ENCODE measurements around the gene MRPL58.
A peak's percentile ranks its signal among the peaks of the same experiment; 100 is the strongest.

MRPL58 gene

DNA sequence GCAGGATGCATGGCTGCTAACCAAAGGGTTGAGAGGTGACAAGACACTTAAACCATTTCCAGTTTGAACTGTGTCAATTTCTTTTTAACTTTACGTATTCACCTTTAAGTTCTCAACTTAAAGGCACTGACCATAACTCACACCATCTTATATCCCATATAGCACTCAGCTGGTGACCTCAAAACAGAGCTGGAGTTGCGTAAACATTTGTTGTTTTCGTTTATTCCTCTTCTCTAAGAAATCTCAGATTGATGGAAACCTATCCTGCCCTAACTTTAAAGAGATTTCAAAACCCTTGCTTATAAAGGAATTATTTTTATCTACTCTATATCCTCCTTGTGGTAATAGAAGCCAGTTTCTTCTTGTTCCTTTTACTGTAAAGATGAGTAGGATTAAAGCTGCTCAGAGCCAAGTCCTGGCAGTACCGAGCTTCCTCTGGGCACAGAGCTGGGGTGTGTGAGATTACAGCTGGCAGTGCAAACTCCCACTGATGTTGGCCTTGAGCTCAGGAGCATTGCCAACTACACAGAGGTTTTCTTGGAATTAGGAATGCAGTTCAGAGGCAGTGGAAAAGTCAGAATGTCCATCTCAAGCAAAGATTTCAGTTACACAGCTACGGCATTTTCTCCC is 35.9 kb downstream of the MRPL58 start:
- DNase-seq, result no peak

DNA sequence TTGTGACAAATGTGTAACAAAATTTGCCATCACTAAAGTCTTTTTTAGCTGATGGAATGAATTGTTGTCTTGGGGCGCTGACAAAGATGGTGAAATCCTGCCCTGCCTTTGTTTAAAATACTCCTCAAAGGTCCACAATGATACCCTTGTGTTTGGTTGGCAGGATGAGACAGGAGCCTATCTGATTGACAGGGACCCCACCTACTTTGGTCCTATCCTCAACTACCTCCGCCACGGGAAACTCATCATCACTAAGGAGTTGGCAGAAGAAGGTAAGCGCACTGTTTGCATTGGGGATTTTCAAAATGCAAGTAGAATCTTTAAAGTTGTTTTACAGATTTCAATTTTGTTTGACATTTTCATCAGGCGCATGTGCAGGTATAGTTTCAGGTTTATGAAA is 36.6 kb downstream of the MRPL58 start:
- DNase-seq, result no peak

DNA sequence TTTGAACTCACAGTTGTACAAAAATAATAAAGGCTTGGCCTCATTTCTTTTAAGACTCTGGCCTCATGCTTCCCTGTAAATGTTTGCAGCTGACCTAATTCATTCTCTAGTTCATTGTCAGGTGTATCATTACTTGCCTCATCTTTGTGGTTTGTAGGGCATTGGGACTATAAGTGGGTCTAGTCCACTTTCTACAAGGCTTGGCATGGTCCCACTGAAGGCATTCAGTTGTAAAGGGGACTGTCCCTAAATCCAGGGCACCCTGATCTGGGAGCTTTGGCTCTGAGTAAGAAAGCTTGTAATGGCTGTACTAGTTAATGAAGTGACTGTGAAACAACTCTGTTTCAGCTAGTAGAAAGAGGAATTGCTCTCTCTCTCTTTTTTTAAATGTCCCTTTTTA is 37.2 kb downstream of the MRPL58 start:
- no peak for DNase-seq

DNA sequence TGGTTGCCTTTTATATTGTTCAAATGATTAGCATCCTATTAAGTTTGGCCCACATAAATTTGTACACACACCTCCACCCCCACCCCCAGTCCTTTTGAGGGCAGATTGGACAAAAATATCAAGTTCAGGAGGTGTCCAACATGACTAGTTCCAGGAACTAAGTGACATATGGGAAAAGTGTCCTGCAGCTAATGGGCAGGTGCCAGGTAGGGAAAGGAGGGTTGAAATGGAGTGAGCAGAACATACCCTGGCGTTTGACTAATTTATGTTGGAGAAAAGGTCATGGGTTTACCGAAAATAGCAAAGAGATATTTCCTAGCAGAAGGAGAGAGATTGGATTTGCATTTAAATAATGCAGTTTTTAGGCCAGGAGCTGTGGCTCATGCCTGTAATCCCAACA is 39.5 kb downstream of the MRPL58 start:
- no peak for DNase-seq

DNA sequence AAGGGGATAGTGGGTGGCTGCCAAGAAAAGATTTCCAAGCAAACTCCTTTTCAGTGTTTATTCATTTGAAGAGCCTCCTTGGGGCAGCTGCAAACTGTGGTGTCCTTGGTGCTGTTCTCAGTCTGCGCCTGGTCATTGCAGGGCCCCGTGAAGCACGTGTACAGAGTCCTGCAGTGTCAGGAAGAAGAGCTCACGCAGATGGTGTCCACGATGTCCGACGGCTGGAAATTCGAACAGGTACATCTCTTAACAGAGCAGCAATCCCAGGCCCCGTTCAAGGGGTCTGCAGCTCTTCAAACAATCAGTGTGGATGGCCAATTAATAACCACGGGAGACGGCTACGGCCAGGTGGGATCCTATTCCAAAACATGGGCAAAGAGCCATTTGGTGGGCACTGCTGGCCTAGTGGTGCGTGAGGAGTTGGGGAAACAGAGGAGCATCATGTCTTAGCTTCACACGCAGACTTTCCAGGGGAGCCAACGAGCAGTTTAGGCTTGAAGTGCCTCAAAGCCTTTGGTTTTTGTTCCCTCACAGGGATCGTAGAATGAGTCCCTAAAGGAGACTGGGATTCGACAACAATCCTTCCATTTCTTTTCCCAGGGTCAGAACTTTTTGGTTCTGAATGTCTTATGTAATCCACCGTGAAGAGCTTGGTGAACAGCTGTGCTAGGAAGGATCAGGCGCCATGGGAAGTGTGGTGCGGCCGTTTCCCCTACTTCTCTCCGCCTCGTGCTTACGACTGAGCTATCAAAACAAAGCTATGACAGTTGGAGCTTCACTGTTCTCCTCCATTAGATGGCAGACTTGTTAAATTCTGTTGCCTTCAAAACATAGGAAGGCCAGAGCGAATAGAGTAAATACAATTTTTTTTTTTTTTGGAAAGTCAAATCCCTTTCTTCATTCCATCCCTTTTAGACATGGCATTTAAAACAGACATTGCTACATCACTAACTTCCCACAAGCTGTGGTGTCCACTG is 47.2 kb downstream of the MRPL58 start:
- DNase-seq, result peak in 1 of 2 experiments; percentile 11

DNA sequence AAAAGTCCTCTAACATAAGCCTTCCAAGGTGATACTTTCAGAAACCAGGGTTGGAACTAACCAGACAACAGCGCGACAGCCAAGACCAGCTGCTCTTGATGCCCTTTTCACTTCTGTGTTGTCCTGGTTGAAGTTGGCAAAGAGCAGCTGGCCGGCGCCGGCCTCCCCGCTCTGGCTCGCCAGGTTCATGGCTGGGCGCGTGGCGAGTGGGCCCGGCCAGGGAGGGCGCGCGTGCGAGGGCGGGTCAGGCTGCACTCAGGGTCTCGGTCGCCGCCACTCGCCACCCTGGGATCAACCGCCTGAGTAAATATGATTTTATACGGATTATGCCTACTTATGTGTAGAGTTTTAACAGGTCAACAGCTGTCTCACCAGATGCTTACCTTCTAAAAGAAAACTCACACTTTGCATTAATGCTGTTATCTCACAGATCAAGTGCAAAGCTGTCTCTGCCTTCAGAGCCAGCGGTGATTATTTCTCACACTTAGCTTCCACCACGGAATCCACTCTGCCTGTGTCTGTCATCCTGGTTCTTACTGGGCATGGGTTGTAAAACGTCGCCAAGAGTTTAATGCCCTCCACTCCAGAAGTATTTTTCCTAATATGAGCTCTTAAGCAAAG is 48.1 kb downstream of the MRPL58 start:
- DNase-seq, result no peak

DNA sequence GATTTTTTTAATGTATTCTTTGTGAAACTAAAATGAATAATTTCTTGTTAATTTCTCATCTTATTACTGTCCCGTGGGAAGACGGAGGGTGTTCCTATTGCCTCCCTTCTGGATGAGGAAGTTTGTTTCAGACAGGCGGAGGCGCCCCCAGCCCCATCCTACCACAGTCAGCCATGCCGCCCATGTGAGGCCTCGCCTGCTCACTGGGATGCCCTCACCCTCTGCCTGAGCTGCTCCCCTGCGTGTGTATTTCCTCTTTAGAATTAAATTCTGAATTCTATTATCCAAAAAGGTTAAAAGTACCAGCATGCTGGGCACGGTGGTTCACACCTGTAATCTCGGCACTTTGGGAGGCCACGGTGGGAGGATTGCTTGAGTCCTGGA is 48.6 kb downstream of the MRPL58 start:
- no peak for DNase-seq

DNA sequence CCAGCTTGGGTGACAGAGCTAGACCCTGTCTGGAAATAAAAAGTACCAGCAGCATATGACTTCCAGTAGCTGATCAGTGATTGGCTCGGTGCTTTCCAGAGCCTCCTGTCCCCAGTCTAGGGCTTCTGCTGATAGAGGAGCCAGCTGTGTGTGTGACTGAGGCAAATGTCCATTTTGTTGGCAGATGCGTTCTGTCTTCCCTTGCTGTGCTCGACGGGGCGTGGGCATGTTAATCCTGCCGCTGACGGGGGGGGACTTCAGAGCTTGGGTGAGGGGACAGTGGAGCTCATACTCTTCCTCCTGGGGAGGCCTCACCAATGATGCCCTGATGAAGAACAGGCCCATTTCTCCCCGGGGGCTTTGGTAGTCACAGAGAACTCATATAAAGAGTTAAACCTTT is 49.1 kb downstream of the MRPL58 start:
- DNase-seq, result no peak

DNA sequence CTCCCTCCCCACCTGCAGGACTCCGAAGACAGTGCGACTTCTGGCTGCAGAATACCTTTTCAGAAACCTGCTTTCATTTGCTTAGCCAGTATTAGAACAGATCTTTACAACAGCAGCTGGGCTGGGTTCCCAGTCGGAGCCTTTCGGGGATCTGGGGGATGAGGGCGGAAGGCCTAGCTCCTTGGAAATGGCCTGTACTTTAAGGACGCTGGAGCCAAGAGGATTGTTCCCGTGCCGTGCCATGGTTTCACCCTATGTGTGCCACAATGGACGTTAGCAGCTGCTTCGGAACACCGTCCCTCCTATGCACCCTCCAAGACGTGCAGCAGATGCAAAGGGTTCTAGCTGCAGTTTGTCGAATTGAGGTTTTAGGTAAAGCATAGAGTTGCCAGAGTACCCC is 50.7 kb downstream of the MRPL58 start:
- DNase-seq, result no peak

DNA sequence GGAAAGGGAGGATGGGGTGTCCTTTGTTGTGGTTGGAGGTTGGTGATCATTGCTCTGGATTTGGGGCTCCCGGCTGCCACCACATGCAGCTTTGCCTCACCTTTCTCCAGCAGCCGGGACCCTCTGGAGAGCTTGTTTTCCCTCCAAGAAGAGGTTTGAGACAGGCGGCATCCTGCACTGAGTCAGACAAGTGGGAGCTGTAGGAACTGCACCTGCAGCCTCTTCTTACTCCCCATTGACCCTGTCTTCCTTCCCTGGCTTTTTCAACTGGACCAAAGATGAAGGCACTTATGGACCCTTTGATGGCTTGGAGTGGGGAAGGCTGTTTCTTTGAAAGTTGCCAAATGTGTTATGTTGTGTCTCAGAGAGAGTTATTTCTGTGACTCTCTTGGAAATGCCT is 51.2 kb downstream of the MRPL58 start:
- no peak for DNase-seq

DNA sequence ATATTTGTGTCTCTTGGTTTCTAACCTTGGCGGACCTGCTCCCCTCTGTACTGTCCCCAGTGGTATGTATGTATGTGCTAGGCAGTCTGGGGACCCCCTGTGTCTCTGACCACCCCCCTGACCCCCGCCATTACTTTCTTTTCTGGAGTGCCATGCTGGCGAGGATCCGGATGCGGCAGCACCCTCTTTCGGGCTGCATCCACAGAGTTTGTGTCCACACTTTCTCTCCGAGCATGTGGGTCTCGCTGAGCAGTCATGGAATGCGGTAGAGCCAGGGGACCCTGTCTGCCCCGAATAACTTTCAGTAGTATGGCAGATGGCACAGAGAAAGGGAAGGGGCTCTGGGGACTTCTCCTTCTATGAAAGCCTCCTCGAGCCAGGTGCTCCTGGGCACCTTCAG is 51.6 kb downstream of the MRPL58 start:
- DNase-seq, result no peak

DNA sequence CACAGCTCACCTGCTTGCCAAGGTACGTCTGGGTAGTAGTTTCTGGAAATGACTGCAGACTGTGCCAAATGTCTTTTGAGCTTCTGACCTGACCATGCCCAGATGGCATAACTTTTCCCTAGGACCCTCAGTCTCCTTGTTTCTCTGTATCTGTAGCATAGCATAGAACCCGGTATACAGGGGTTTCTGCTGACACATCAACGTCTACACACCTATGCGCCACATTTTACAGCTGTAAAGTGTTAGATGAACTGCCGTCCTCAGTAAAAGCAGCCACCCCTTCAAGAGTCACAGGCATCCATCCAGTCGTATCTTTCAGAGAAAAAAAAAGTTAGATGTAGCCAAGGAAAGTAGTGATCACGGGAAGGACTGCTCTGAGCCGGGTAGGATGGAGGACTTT is 52.0 kb downstream of the MRPL58 start:
- DNase-seq, result no peak

DNA sequence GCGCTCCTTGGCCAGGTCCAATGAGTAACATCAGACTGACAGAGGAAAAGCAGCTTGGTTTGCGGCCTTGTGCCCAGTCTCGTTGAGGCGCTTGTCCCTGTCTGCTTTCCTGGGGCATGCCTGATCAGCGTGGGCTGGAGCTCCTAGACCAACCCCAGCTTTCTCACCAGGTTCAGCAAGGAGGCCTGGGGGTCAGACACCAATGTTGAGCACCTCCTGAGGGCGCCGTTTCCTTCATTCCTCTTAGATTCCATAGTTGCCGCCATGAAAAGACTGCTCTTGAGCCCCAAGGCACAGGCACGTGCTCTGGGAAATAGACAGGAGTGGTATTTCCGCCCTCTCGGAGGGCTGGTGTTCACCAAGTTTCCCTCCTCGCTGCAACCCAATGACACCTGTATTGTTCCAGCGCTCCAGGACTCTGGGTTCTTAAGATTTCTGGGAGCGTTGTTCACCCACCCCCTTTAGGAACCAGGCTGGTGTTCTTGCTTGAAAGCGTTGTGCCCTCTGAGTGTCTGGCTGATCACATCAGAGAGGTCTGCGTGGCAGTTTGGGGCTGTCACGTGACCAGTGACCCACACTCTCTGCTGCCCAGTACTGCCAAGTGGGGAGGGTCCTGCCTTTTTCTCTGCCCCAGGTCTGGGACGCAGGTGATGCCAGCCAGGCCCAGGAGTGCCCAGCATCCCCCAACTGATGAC is 52.5 kb downstream of the MRPL58 start:
- no peak for DNase-seq

DNA sequence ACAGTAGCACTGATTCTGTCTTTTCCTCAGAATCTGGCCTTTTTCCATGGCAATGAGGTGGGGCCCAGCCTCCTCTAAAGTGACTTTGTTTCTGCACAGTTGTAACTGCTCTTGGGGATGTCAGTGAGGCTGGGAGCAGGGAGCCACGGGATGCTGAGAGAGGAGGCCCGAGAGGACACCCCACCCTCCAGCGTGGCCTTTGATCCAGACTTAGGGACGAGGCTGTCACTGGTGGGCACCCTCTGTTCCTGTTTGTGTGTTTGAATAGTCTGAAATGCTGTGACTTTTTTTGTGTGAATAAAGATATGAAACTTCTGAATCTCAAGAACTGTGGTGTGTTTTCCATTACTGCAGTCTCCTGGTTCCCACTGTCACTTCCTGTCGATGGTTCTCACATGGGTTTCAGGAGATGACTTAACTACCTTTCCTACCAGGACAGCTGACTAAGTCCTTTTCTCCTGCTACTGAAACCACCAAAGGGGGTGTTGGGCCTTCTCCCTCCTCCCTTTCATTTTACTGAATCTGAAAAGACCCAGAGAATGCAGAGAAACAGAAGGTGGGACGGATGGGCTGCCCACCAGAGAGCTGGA is 53.2 kb downstream of the MRPL58 start:
- no peak for DNase-seq

DNA sequence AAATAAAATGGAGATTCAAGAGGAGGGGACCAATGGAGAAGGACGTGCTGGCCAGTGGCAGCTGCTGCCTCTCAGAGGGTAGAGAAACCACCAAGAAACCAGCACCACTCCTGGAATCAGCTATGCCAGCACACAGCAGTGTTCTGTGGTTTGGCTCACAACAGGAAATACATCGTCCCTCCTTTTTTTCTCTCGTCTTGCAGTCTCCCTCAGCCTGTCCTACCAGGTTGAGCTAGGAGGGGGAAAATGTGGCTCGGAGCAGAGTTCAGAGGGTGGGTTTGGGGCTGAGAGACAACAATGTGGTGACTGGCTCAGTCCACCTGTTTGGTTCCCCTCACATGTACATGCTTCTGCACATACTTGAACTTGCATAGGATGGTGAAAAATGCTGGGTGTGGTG is 55.4 kb downstream of the MRPL58 start:
- no peak for DNase-seq

DNA sequence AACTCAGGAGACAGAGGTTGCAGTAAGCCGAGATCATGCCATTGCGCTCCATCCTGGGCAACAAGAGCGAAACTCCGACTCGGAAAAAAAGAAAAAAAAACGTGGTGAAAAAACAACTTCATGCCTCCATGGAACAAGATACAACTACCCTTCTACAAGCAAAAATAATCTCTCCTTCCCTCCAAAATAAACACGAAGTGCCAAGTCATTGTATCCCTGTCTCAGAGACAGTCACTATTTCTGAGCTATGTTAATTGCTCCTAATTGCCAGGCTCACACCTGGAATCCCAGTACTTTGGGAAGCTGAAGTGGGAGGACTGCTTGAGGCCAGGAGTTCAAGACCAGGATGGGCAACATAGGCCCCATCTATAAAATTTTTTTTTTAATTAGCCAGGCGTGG is 56.3 kb downstream of the MRPL58 start:
- no peak for DNase-seq

DNA sequence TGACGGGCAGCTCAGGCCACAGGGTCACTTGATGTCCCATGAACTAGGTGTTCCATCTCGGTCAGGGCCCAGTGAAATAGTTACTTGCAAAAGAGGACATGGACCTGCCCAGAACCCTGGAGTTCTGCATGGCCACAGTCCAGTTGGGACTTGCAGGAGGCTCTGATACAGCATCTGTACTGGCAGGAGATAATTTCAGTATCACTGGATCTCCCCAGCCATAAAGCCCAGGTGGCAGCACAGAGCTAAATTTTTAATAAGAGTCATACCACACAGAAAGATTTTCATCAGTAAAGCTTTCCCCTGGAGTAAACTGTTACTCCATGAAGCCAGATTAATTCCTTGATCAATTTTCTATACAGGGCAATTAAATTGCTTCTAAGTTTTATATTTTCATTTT is 57.3 kb downstream of the MRPL58 start:
- no peak for DNase-seq

Measured in NCI-H2081 (cell line).